GM12878 (cell line): ENCODE results near the gene CAPN15. TPM values are rescaled to one million over a fixed set of nuclear protein-coding genes. Genes with fewer than 3 reads are reported as not detected.
A peak's percentile ranks its signal among the peaks of the same experiment; 100 is the strongest.

Experiments used
- ATAC-seq: fragments of 200-7000 bp; cut with Tn5 transposase; 3 replicates; pipeline ENCODE4 v1.9.1; 2020; ENCODE audit warnings: mild to moderate bottlenecking, moderate library complexity
- BruUV-seq: library from RNA; stranded (reverse); fragments of 400-500 nt; replicated peaks from 2 replicates; lab custom pipeline; 2021; lab: Mats Ljungman, UMichigan
- CTCF ChIA-PET: fragments of 300-600 bp; sonication (Branson Sonifier 250); formaldehyde crosslinking; extraction: SDS; loops from one replicate; lab custom pipeline; 2021; ENCODE audit warnings: inconsistent platforms; lab: Yijun Ruan, JAX
- POLR2A ChIA-PET: fragments of 350-600 bp; formaldehyde crosslinking; extraction: SDS; loops from one replicate; lab custom pipeline; 2021; ENCODE audit warnings: inconsistent platforms; lab: Charles Lee
- RAD21 ChIA-PET: fragments of 300-600 bp; sonication (Branson Sonifier 250); formaldehyde crosslinking; loops from one replicate; lab custom pipeline; 2023; ENCODE audit warnings: antibody characterized with exemption; ENCODE audit not compliant: unreplicated experiment; lab: Charles Lee
- SMC1A ChIA-PET: fragments of 300-600 bp; sonication (Branson Sonifier 250); formaldehyde crosslinking; loops from one replicate; lab custom pipeline; 2023; ENCODE audit not compliant: unreplicated experiment, uncharacterized antibody; lab: Charles Lee
- DNase-seq: peaks from one replicate; pipeline ENCODE4 v3.0.0-alpha.2; 2011; ENCODE audit warnings: low read depth, low spot score
- FAIRE-seq: peaks from 3 replicates; lab custom pipeline; 2011; peaks lifted over from hg19 to GRCh38; lab: Jason Lieb, UNC
- H2AFZ ChIP-seq: 2 replicates; pipeline ENCODE4 v1.6.0; 2011; ENCODE audit warnings: low read depth, low read length, control low read depth; ENCODE audit not compliant: control insufficient read depth
- H3K27ac ChIP-seq: 2 replicates; pipeline ENCODE4 v1.5.1; 2011; ENCODE audit warnings: control low read depth; ENCODE audit not compliant: control insufficient read depth, insufficient read depth
- H3K27me3 ChIP-seq, 2 experiments: replicated peaks in 1 of 2; 2 replicates each; pipeline versions ENCODE4 v1.6.0 to v1.6.1; 2011; ENCODE audit warnings: low read length in 1 of 2; ENCODE audit not compliant: control insufficient read depth in 2 of 2, insufficient read depth in 2 of 2
- H3K36me3 ChIP-seq, 2 experiments: 2 replicates each; pipeline ENCODE4 v1.5.1; 2011; ENCODE audit warnings: low read length in 1 of 2; ENCODE audit not compliant: control insufficient read depth in 2 of 2, insufficient read depth in 2 of 2
- H3K4me1 ChIP-seq: 2 replicates; pipeline ENCODE4 v1.6.1; 2011; ENCODE audit warnings: mild to moderate bottlenecking, low read length, moderate library complexity, mixed read lengths; ENCODE audit not compliant: control insufficient read depth, insufficient read depth
- H3K4me2 ChIP-seq: 2 replicates; pipeline ENCODE4 v1.6.0; 2011; ENCODE audit warnings: control low read depth; ENCODE audit not compliant: control insufficient read depth, insufficient read depth
- H3K4me3 ChIP-seq: fragments of 200-600 bp; sonication (generic); 2 replicates; pipeline ENCODE4 v1.5.1; 2016
- H3K79me2 ChIP-seq: 2 replicates; pipeline ENCODE4 v1.6.0; 2011; ENCODE audit warnings: low read length; ENCODE audit not compliant: control insufficient read depth, insufficient read depth
- H3K9ac ChIP-seq: 2 replicates; pipeline ENCODE4 v1.8.0; 2011; ENCODE audit warnings: low read length, control low read depth, mixed read lengths; ENCODE audit not compliant: control insufficient read depth, insufficient read depth
- H3K9me3 ChIP-seq: replicated peaks from 3 replicates; pipeline ENCODE4 v1.5.1; 2011; ENCODE audit warnings: mild to moderate bottlenecking, low read length; ENCODE audit not compliant: control insufficient read depth, insufficient read depth
- H4K20me1 ChIP-seq: 2 replicates; pipeline ENCODE4 v1.6.0; 2011; ENCODE audit not compliant: control insufficient read depth, insufficient read depth
- ASH2L ChIP-seq: fragments of 300-600, 200-600 bp; sonication (generic); IDR thresholded peaks from 2 replicates; pipeline ENCODE4 v1.6.1; 2017; ENCODE audit warnings: low read depth, mild to moderate bottlenecking, borderline replicate concordance
- ATF7 ChIP-seq: fragments of 450-650 bp; IDR thresholded peaks from 2 replicates; pipeline ENCODE4 v1.6.1; 2016; ENCODE audit warnings: low read depth, mild to moderate bottlenecking
- BHLHE40 ChIP-seq, 2 experiments: fragments of 450-650 bp in 1 of 2; IDR thresholded peaks; 2 replicates each; pipeline ENCODE4 v1.6.1; 2011 to 2017; ENCODE audit warnings: low read depth in 2 of 2, borderline replicate concordance in 1 of 2, improper control_type of control experiment in 1 of 2, low read length in 1 of 2, mild to moderate bottlenecking in 1 of 2
- CEBPB ChIP-seq, 2 experiments: fragments of 150-350 bp in 1 of 2; IDR thresholded peaks; 2 replicates each; pipeline ENCODE4 v1.6.1; 2012 to 2014; ENCODE audit warnings: low read depth in 2 of 2, low read length in 2 of 2, borderline replicate concordance in 1 of 2, inconsistent platforms in 1 of 2
- EGR1 ChIP-seq, 2 experiments: IDR thresholded peaks; 1 replicate in 1 of 2; 2 replicates in 1 of 2; pipeline ENCODE4 v1.6.1; 2011 to 2012; ENCODE audit warnings: low read depth in 2 of 2, low read length in 2 of 2, borderline replicate concordance in 1 of 2, mild to moderate bottlenecking in 1 of 2, moderate library complexity in 1 of 2
- GATAD2B ChIP-seq: fragments of 450-650 bp; conservative IDR thresholded peaks from 2 replicates; pipeline ENCODE4 v1.6.1; 2017; ENCODE audit warnings: low read depth, mild to moderate bottlenecking, moderate library complexity
- IKZF2 ChIP-seq, 2 experiments: fragments of 450-650 bp; IDR thresholded peaks; 2 replicates each; pipeline ENCODE4 v1.6.1; 2017; ENCODE audit warnings: mild to moderate bottlenecking in 2 of 2, moderate library complexity in 2 of 2
- KAT2A ChIP-seq: conservative IDR thresholded peaks from 2 replicates; pipeline ENCODE4 v1.6.1; 2011; ENCODE audit warnings: low read depth, low read length; ENCODE audit not compliant: control insufficient read depth
- MLLT1 ChIP-seq: fragments of 450-650 bp; IDR thresholded peaks from 2 replicates; pipeline ENCODE4 v1.6.1; 2016; ENCODE audit warnings: mild to moderate bottlenecking
- MTA2 ChIP-seq: fragments of 450-650 bp; IDR thresholded peaks from 2 replicates; pipeline ENCODE4 v1.6.1; 2016; ENCODE audit warnings: low read depth, mild to moderate bottlenecking, moderate library complexity
- POLR2AphosphoS5 ChIP-seq: IDR thresholded peaks from 2 replicates; pipeline ENCODE4 v1.6.1; 2011; ENCODE audit warnings: mild to moderate bottlenecking, low read length, inconsistent platforms
- SREBF1 ChIP-seq: IDR thresholded peaks from 2 replicates; pipeline ENCODE4 v1.6.1; 2012; ENCODE audit warnings: mild to moderate bottlenecking, low read length
- TBL1XR1 ChIP-seq: IDR thresholded peaks from 2 replicates; pipeline ENCODE4 v1.6.1; 2012; ENCODE audit warnings: low read depth, low read length, improper control_type of control experiment
- TCF3 ChIP-seq: IDR thresholded peaks from 2 replicates; pipeline ENCODE4 v1.6.1; 2012; ENCODE audit warnings: low read depth, mild to moderate bottlenecking, low read length, borderline replicate concordance; ENCODE audit not compliant: insufficient read depth
- ZNF207 ChIP-seq: fragments of 450-650 bp; IDR thresholded peaks from 2 replicates; pipeline ENCODE4 v1.6.1; 2014; ENCODE audit warnings: antibody characterized with exemption, mild to moderate bottlenecking, borderline replicate concordance
- WGBS: methylation state at CpG from one replicate; pipeline ENCODE4 v1.1.6; 2016; ENCODE audit warnings: low lambda C conversion rate; ENCODE audit not compliant: insufficient replicate concordance, insufficient coverage; ENCODE audit errors: missing lambda C conversion rate; 5-methylcytosine and 5-hydroxymethylcytosine counted together
- in situ Hi-C: fragments of 300-500 bp; cut with MboI; formaldehyde crosslinking; loops from 9 replicates; pipeline ENCODE4 v1.14.3; 2018; ENCODE audit warnings: mixed read lengths
- intact Hi-C: fragments of 100-400 bp; cut with micrococcal nuclease; formaldehyde crosslinking; loops from one replicate; pipeline ENCODE4 v1.14.2; 2022; ENCODE audit not compliant: unreplicated experiment
- polyA plus RNA-seq, 11 experiments: library from polyadenylated mRNA; depleted of rRNA in 4 of 11; unstranded in 6 of 11; stranded (reverse) in 5 of 11; fragments of >200 nt; fragmentation: Nextera tagmentation in 4 of 11; fragmentation: Illumina TruSeq in 1 of 11; extraction: Ambion mirVana in 4 of 11; extraction: Trizol in 1 of 11; gene quantifications; 1 replicate in 1 of 11; 2 replicates in 10 of 11; pipeline versions ENCODE4 v1.2.1 to v1.2.3, GENCODE V29; 2011 to 2016; ENCODE audit warnings: inconsistent platforms in 2 of 11, missing spikeins in 2 of 11, low read depth in 1 of 11
- total RNA-seq, 4 experiments: library from RNA; depleted of rRNA in 3 of 4; stranded (reverse); fragments of >200 nt in 3 of 4; fragmentation: Illumina TruSeq in 1 of 4; extraction: Trizol in 1 of 4; gene quantifications; 2 replicates each; pipeline versions ENCODE4 v1.2.1 to v1.2.3, GENCODE V29; 2013 to 2021
- TF ChIP-seq, protein P1 (sequence below): IDR thresholded peaks from 2 replicates; pipeline ENCODE4 v1.6.1; 2011; ENCODE audit warnings: low read depth, mild to moderate bottlenecking, low read length, moderate library complexity, borderline replicate concordance; ENCODE audit errors: extremely low read depth
- TF ChIP-seq, protein P2 (sequence below): fragments of 450-650 bp; IDR thresholded peaks from 2 replicates; pipeline ENCODE4 v1.6.1; 2017; ENCODE audit warnings: low read depth, mild to moderate bottlenecking, moderate library complexity

Gene CAPN15
- total and polyA plus RNA-seq, 10 of the 15 experiments (the other 5 are each of a cell fraction or from before 2014, with no cell fraction given), result 0.40 to 78.5 (median 8.3) TPM

DNA sequence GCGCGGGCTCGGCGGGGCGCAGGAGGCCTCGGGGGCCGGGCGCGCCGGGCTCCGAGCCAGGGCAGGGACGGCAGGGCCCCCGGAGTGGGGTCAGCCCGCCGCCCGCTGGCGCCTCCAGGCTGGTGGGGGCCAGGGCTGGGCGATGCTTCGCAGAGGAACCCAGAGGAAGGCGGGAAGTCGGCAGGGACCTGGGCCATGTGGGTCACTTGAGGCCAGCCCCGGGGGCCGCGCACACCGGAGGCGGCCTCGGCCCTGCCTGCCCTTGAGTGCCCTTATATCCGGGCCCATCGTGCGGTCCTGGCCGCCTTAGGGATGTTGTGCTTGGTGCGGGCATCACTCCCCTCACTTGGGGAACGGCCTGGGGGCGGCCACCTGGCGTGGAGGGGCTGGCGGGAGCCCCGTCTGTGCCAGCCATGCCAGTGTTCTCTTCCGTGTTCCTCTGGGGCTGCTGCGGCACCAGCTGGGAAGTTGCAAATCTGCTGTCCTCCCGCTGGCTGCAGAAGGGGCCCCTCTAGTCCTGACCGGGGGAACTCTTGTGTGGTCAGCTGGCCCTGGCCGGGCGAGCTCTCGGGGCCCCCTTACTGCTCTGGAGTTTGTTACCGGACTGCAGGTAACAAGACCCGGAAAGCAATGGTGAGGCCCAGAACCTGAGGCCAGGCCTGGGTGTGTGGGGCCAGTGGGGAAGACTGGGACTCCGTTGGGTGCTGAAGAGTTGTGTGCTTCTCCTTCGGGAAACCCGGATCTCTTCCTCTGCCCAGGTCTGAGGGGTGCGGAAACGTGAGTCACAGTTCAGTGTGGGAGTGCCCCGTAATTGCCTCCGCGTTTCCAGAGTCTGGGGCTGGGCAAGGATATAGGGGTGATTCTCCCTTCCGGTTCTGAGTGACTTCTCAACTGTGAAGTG, 849 bp downstream of the CAPN15 start:
- no peaks in the 10 kb centered on the region for H3K9me3 ChIP-seq
- peak overlapping the region; percentile 93 for H3K4me2 ChIP-seq
- peaks cover 29% of the 10 kb centered on the region for H3K4me1 ChIP-seq
- H3K4me3 ChIP-seq, result peak overlapping the region; percentile 96
- SMC1A ChIA-PET, result no interaction called here
- H3K36me3 ChIP-seq, result peaks cover 0 to 4% of the 10 kb centered on the region in 2 experiments; a peak in 3 of 4 replicates
- POLR2A ChIA-PET, result interaction anchor here (1.2 to 1.3 kb wide), 2 partner anchors 9 to 60 kb away, joined by 3 read pairs; no protein-coding TSS in a partner anchor
- H3K27me3 ChIP-seq, result no peaks in the 10 kb centered on the region
- peak overlapping the region; percentile 21; the same call in 1 of the 2 replicates for H2AFZ ChIP-seq
- 1% methylated on average over 51 of the region's 55 CpGs for WGBS
- ATAC-seq (no peak; the same call in 2 of the 3 replicates), FAIRE-seq (no peak), DNase-seq (no peak)
- peak overlapping the region; percentile 86 for H3K9ac ChIP-seq
- no TSS peak for BruUV-seq
- RAD21 ChIA-PET, result interaction anchor here (0.6 to 1.2 kb wide), 2 partner anchors 108 to 146 kb away, joined by 4 read pairs; partner anchors contain the start of gene METTL26
- H3K79me2 ChIP-seq, result peaks cover 64% of the 10 kb centered on the region
- peak overlapping the region; percentile 91 for H3K27ac ChIP-seq
- CTCF ChIA-PET, result no interaction called here
- in situ Hi-C loops (no loop called here), intact Hi-C loops (loop anchor here (5.0 kb wide), 2 partner anchors 39 to 109 kb away; partner anchors contain the start of genes METTL26, NHLRC4 and PIGQ)
- H4K20me1 ChIP-seq, result no peaks in the 10 kb centered on the region; the same call in 1 of the 2 replicates
- TF ChIP-seq, protein P1, sequence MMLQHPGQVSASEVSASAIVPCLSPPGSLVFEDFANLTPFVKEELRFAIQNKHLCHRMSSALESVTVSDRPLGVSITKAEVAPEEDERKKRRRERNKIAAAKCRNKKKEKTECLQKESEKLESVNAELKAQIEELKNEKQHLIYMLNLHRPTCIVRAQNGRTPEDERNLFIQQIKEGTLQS, result no peak
- TF ChIP-seq IKZF2 (IDR thresholded peaks at IDR 0.05) (peak in 1 of 2 experiments; percentile 50), KAT2A (no peak), TBL1XR1 (no peak), ASH2L (no peak), GATAD2B (0 out of 2 replicates have a peak, but pooled peaks have one; percentile 15), MTA2 (peak; percentile 31; the same call in 1 of the 2 replicates), TCF3 (no peak), ZNF207 (peak; percentile 25; the same call in 1 of the 2 replicates), ATF7 (peak; percentile 11; the same call in 1 of the 2 replicates), POLR2AphosphoS5 (peak; percentile 27; the same call in 1 of the 2 replicates), MLLT1 (no peak), CEBPB (IDR thresholded peaks at IDR 0.05; ENCODE audit: borderline replicate concordance in 1 of 2, low read depth in 2 of 2, low read length in 2 of 2) (no peak), BHLHE40 (IDR thresholded peaks at IDR 0.05; ENCODE audit: borderline replicate concordance in 1 of 2, low read depth in 2 of 2, low read length in 1 of 2) (peak in 1 of 2 experiments; percentile 48; a peak in 3 of 4 replicates), SREBF1 (no peak), EGR1 (IDR thresholded peaks at IDR 0.05; ENCODE audit: borderline replicate concordance in 1 of 2, low read depth in 2 of 2, low read length in 2 of 2) (0 out of 3 replicates have a peak, but pooled peaks of 1 of the 2 experiments have one; percentile 6)
- TF ChIP-seq, protein P2, sequence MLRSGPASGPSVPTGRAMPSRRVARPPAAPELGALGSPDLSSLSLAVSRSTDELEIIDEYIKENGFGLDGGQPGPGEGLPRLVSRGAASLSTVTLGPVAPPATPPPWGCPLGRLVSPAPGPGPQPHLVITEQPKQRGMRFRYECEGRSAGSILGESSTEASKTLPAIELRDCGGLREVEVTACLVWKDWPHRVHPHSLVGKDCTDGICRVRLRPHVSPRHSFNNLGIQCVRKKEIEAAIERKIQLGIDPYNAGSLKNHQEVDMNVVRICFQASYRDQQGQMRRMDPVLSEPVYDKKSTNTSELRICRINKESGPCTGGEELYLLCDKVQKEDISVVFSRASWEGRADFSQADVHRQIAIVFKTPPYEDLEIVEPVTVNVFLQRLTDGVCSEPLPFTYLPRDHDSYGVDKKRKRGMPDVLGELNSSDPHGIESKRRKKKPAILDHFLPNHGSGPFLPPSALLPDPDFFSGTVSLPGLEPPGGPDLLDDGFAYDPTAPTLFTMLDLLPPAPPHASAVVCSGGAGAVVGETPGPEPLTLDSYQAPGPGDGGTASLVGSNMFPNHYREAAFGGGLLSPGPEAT, result 0 out of 2 replicates have a peak, but pooled peaks have one; percentile 24
